ENCODE measurements around the gene KLHL29.

The KLHL29 gene

GRCh38 chr2:23571527-23572282, 186.7 kb downstream of the KLHL29 start:
- TF ChIP-seq SPI1 (IDR thresholded peaks at IDR 0.05; ENCODE audit: low read depth, low read length) (no peak), PAX5 (IDR thresholded peaks at IDR 0.05; ENCODE audit: insufficient read depth, low read length, severe bottlenecking) (no peak), POU2F2 (IDR thresholded peaks at IDR 0.05; ENCODE audit: low read depth, low read length) (no peak), POLR2A (IDR thresholded peaks at IDR 0.05; ENCODE audit: low read depth, low read length) (no peak), TAF1 (IDR thresholded peaks at IDR 0.05; ENCODE audit: low read depth, low read length) (no peak), POLR2AphosphoS5 (IDR thresholded peaks at IDR 0.05; ENCODE audit: low read depth, low read length) (no peak)
- DNase-seq (ENCODE audit: insufficient read length, low spot score) = no peak
- FAIRE-seq = no peak

DNA sequence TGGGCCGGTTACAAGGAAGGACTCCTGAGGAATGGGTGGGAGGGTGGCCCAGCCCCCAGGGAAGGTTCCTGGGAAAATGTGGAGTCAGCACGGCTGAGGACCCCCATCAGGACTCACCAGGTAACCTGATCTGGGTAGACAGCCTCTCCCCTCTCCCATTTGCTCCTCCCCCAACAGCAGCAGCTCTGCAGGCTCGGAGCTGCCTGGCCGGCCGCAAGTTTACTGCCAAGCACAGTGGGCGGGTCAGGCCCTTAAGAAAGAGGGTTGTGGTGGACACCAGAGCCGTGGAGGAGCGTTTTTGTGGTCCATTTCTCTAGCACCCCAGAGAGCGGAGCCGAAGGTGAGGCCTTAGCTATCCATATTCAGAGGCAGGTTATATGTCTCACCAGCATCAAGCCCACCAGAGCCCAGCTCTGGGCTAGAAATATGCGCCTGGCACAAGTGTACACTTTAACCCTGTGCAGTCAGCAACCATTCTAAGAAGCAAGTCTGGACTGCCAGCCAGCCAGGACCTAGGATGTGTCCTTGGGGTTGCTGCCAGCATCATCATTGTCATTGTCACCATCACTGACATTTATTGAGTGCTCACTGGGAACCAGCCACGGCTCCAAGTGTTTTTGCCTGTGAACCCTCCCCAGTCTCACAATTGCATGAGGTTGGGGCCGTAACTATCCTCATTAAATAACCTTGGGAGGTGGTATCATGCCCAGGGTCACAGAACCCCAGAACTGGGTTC, 190.1 kb downstream of the KLHL29 start:
- FAIRE-seq = no peak
- TF ChIP-seq SPI1 (IDR thresholded peaks at IDR 0.05; ENCODE audit: low read depth, low read length) (no peak), POLR2A (IDR thresholded peaks at IDR 0.05; ENCODE audit: low read depth, low read length) (no peak), PAX5 (IDR thresholded peaks at IDR 0.05; ENCODE audit: insufficient read depth, low read length, severe bottlenecking) (no peak), POLR2AphosphoS5 (IDR thresholded peaks at IDR 0.05; ENCODE audit: low read depth, low read length) (no peak), POU2F2 (IDR thresholded peaks at IDR 0.05; ENCODE audit: low read depth, low read length) (no peak), TAF1 (IDR thresholded peaks at IDR 0.05; ENCODE audit: low read depth, low read length) (no peak)
- no peak for DNase-seq (ENCODE audit: insufficient read length, low spot score)

GRCh38 chr2:23578964-23579671, 194.1 kb downstream of the KLHL29 start:
- FAIRE-seq (no peak), DNase-seq (ENCODE audit: insufficient read length, low spot score) (no peak)
- TF ChIP-seq POU2F2 (IDR thresholded peaks at IDR 0.05; ENCODE audit: low read depth, low read length) = no peak
- no peak for TF ChIP-seq PAX5 (IDR thresholded peaks at IDR 0.05; ENCODE audit: insufficient read depth, low read length, severe bottlenecking)
- TF ChIP-seq POLR2AphosphoS5 (IDR thresholded peaks at IDR 0.05; ENCODE audit: low read depth, low read length) = no peak
- TF ChIP-seq TAF1 (IDR thresholded peaks at IDR 0.05; ENCODE audit: low read depth, low read length) = no peak
- no peak for TF ChIP-seq SPI1 (IDR thresholded peaks at IDR 0.05; ENCODE audit: low read depth, low read length)
- no peak for TF ChIP-seq POLR2A (IDR thresholded peaks at IDR 0.05; ENCODE audit: low read depth, low read length)

DNA sequence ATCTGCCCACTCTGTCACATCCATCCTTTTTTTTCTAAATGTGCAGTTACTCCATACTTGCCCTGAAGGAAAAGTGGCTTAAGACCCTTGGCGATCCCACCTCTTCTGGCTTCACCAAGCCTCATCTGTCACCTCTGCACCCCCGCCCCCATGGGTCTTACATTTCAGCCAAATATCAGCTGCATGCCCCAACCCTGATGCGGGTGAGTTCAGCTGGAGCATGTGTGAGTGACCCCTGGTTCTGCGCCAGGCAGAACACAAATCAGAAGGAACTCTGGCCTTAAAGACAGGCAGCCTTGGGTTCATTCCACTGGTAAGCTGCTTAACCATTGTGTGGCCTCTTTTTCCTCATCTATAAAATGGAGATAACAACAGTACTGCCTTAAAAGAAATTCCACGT, 194.7 kb downstream of the KLHL29 start:
- TF ChIP-seq POLR2AphosphoS5 (IDR thresholded peaks at IDR 0.05; ENCODE audit: low read depth, low read length) = no peak
- TF ChIP-seq POU2F2 (IDR thresholded peaks at IDR 0.05; ENCODE audit: low read depth, low read length) = no peak
- no peak for TF ChIP-seq SPI1 (IDR thresholded peaks at IDR 0.05; ENCODE audit: low read depth, low read length)
- TF ChIP-seq PAX5 (IDR thresholded peaks at IDR 0.05; ENCODE audit: insufficient read depth, low read length, severe bottlenecking) = no peak
- TF ChIP-seq TAF1 (IDR thresholded peaks at IDR 0.05; ENCODE audit: low read depth, low read length) = no peak
- TF ChIP-seq POLR2A (IDR thresholded peaks at IDR 0.05; ENCODE audit: low read depth, low read length) = no peak

GRCh38 chr2:23583467-23583866, 198.5 kb downstream of the KLHL29 start:
- FAIRE-seq (no peak), DNase-seq (ENCODE audit: insufficient read length, low spot score) (no peak)
- TF ChIP-seq TAF1 (IDR thresholded peaks at IDR 0.05; ENCODE audit: low read depth, low read length) (no peak), POLR2AphosphoS5 (IDR thresholded peaks at IDR 0.05; ENCODE audit: low read depth, low read length) (no peak), PAX5 (IDR thresholded peaks at IDR 0.05; ENCODE audit: insufficient read depth, low read length, severe bottlenecking) (no peak), POU2F2 (IDR thresholded peaks at IDR 0.05; ENCODE audit: low read depth, low read length) (no peak), POLR2A (IDR thresholded peaks at IDR 0.05; ENCODE audit: low read depth, low read length) (no peak), SPI1 (IDR thresholded peaks at IDR 0.05; ENCODE audit: low read depth, low read length) (no peak)

More for the DNA sequence above, 194.7 kb downstream of the KLHL29 start:
- FAIRE-seq (no peak), DNase-seq (ENCODE audit: insufficient read length, low spot score) (no peak)

DNA sequence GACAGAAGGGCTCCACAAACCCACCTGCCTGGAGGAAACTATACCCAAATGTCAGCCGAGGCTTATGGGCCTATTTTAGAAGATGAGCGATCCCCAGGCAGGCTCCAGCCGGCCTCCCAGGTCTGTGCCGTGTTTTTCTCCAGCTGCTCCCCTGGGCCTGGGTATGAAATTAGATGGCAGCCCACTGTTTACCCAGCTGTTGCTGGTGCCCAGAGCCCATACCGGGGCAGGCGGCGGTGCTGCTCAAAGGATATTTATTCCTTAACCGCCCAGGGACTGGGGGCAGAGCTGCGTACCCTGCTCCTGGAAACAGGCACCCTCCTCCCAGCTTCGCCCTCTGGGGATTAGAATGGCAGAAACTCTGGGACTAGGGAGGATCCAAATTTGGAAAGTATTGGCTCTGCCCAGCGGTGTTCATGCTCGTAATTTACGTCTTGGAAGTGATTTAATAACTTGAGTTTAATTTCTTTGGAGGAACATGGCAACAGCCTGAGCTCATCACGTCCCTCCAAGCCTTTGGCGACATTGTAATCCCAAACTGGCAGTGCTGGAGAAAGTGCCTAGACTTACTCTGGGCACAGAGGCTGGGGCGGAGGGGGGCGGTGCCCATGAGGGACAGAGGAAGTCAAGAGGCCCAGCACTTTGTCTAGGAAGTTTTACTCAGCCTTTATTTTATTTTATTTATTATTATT, 199.2 kb downstream of the KLHL29 start:
- no peak for TF ChIP-seq SPI1 (IDR thresholded peaks at IDR 0.05; ENCODE audit: low read depth, low read length)
- no peak for TF ChIP-seq PAX5 (IDR thresholded peaks at IDR 0.05; ENCODE audit: insufficient read depth, low read length, severe bottlenecking)
- TF ChIP-seq POU2F2 (IDR thresholded peaks at IDR 0.05; ENCODE audit: low read depth, low read length) = no peak
- TF ChIP-seq POLR2AphosphoS5 (IDR thresholded peaks at IDR 0.05; ENCODE audit: low read depth, low read length) = no peak
- TF ChIP-seq TAF1 (IDR thresholded peaks at IDR 0.05; ENCODE audit: low read depth, low read length) = no peak
- FAIRE-seq = no peak
- no peak for DNase-seq (ENCODE audit: insufficient read length, low spot score)

DNA sequence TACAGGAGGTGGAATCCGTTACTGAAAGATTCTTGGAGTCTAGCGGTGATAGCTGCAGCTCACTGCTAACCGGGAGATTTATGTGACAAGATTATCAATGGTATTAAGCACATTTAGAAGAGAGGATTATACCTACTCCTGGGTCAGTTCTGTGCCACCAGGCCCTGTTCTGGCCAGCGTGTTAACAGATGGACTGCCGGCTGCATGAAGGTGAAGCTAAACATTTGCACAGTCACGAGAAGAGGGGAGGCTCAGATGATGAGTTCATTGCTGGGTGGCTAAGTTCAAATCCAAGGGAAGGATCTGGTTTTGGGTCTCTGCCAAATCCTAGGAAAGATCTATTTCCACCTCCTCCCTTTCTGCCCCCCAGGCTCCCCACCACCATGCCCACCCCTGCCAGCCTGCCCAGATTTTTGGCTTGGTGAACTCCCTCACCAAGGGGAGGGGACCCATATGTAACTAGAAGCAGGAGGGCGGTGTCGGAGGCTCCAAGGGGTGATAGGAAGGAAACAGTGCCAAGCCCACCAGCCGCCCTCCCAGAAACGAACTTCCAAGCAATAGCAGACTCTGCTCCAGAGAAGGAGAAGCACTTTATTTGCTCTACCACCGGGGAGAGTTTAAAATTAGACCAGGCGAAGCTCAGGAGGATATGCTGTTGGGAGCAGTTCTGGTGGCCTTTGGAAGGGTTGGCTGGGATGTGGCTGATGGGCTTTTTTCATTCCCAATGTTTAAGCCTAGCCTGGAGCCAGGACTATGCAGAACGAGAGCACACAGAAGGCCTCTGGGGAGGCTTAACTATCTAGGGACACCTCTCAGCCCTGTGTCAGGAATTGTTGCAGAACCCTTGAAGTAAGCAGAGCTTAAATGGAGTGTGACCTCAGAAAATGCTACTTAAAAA, 200.5 kb downstream of the KLHL29 start:
- FAIRE-seq (no peak), DNase-seq (ENCODE audit: insufficient read length, low spot score) (no peak)
- TF ChIP-seq TAF1 (IDR thresholded peaks at IDR 0.05; ENCODE audit: low read depth, low read length) (no peak), SPI1 (IDR thresholded peaks at IDR 0.05; ENCODE audit: low read depth, low read length) (no peak), PAX5 (IDR thresholded peaks at IDR 0.05; ENCODE audit: insufficient read depth, low read length, severe bottlenecking) (no peak), POLR2A (IDR thresholded peaks at IDR 0.05; ENCODE audit: low read depth, low read length) (no peak), POU2F2 (IDR thresholded peaks at IDR 0.05; ENCODE audit: low read depth, low read length) (no peak), POLR2AphosphoS5 (IDR thresholded peaks at IDR 0.05; ENCODE audit: low read depth, low read length) (no peak)
